HL-60 (cell line): Measurements from ENCODE around the gene CENPP.

ENCODE experiments used
- DNase-seq, 2 experiments: peaks; one replicate each; pipeline ENCODE4 v3.0.0-alpha.2; 2010 to 2020; ENCODE audit warnings: low read depth in 1 of 2, low spot score in 1 of 2
- H3K27ac ChIP-seq: fragments of 250-450 bp; sonication (Bioruptor Pico); replicated peaks from 2 replicates; pipeline ENCODE4 v1.5.1; 2020; ENCODE audit warnings: mild to moderate bottlenecking, moderate library complexity
- H3K27me3 ChIP-seq: fragments of 250-450 bp; sonication (Bioruptor Pico); 2 replicates; pipeline ENCODE4 v1.5.1; 2021; ENCODE audit warnings: mild to moderate bottlenecking, moderate library complexity; ENCODE audit not compliant: insufficient read depth, poor library complexity, severe bottlenecking
- H3K4me3 ChIP-seq: replicated peaks from 2 replicates; pipeline ENCODE4 v1.5.1; 2011; ENCODE audit warnings: mild to moderate bottlenecking, control low read depth, low read length; ENCODE audit not compliant: insufficient read depth
- CTCF ChIP-seq: IDR thresholded peaks from one replicate; pipeline ENCODE4 v1.5.1; 2011; ENCODE audit warnings: low read length, control low read depth, inconsistent platforms; ENCODE audit not compliant: insufficient read depth
- GABPA ChIP-seq: IDR thresholded peaks from 2 replicates; pipeline ENCODE4 v1.6.1; 2012; ENCODE audit warnings: low read depth
- POLR2AphosphoS5 ChIP-seq: IDR thresholded peaks from 2 replicates; pipeline ENCODE4 v1.6.1; 2012; ENCODE audit warnings: low read depth
- REST ChIP-seq: IDR thresholded peaks from 2 replicates; pipeline ENCODE4 v1.6.1; 2012; ENCODE audit warnings: low read depth; ENCODE audit not compliant: insufficient replicate concordance
- SPI1 ChIP-seq: IDR thresholded peaks from 2 replicates; pipeline ENCODE4 v1.6.1; 2012; ENCODE audit warnings: low read depth, mild to moderate bottlenecking, borderline replicate concordance

The CENPP gene

GRCh38 chr9:92658176-92658575, 332.4 kb downstream of the CENPP start:
- no peak overlapping the region for H3K4me3 ChIP-seq
- no peak for DNase-seq
- H3K27ac ChIP-seq: no peak overlapping the region
- H3K27me3 ChIP-seq: no peaks in the 10 kb centered on the region
- TF ChIP-seq CTCF (no peak), SPI1 (no peak), POLR2AphosphoS5 (no peak), REST (no peak), GABPA (no peak)

GRCh38 chr9:92658611-92659010, 332.9 kb downstream of the CENPP start:
- Histone ChIP-seq H3K4me3 (no peak overlapping the region), H3K27me3 (no peaks in the 10 kb centered on the region), H3K27ac (no peak overlapping the region)
- no peak for DNase-seq
- no peak for TF ChIP-seq GABPA
- no peak for TF ChIP-seq SPI1
- no peak for TF ChIP-seq POLR2AphosphoS5
- no peak for TF ChIP-seq CTCF
- TF ChIP-seq REST: no peak

- Histone ChIP-seq H3K4me3 (no peak overlapping the region), H3K27ac (no peak overlapping the region), H3K27me3 (no peaks in the 10 kb centered on the region)
- TF ChIP-seq REST (no peak), SPI1 (no peak), GABPA (no peak), CTCF (no peak), POLR2AphosphoS5 (no peak)
- no peak for DNase-seq
Measured at GRCh38 chr9:92659601-92660000, 333.8 kb downstream of the CENPP start.
